Omental fat pad (tissue), 4 donors: ENCODE measurements around the gene HAPLN3. TPM values are rescaled to one million over a fixed set of nuclear protein-coding genes. Genes with fewer than 3 reads are reported as not detected.
A peak's percentile ranks its signal among the peaks of the same experiment; 100 is the strongest.

Experiments used
- ATAC-seq: fragments of 150-250 bp; one replicate; pipeline ENCODE4 v1.9.1; 2016; ENCODE audit warnings: mild to moderate bottlenecking, moderate library complexity; ENCODE audit not compliant: low FRiP score
- DNase-seq: peaks from one replicate; pipeline ENCODE4 v3.0.0-alpha.2; 2019; ENCODE audit warnings: low spot score
- CTCF ChIP-seq, 3 donors: fragments of 450-650 bp; IDR thresholded peaks; one replicate each; pipeline ENCODE4 v1.5.1; 2016 to 2017; ENCODE audit warnings: antibody characterized with exemption in 3 of 3, mild to moderate bottlenecking in 3 of 3, moderate library complexity in 2 of 3
- total RNA-seq, 4 donors: library from RNA; depleted of rRNA; stranded (reverse); fragments of >200 nt; gene quantifications; one replicate each; pipeline ENCODE4 v1.1.0, GENCODE V29; 2016

Gene HAPLN3
- total RNA-seq, 4 donors from 2014 or later: 7.2 to 56.2 (median 31.0) TPM

DNA sequence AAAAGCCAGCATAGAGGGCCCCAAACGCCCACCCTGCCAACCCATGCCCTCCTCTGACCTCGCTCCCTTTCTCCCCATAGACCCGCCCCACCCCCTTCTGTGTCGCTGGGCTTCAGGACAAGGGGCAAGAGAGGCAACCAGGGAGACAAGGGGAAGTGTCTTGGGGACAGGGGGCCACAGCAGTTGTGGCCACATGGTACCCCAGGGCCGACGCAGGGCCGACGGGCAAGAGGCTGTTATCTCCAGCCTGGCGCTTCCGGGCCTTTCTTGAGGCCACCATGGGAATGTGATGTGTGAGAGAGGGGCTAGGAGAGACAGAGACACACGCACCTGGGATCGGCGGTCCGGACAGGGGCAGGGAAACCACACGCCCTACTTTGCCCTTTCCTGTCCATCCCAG is 3.4 kb upstream of the HAPLN3 start:
- ATAC-seq (no peak), DNase-seq (no peak)
- no peak for TF ChIP-seq CTCF (IDR thresholded peaks at IDR 0.05)

DNA sequence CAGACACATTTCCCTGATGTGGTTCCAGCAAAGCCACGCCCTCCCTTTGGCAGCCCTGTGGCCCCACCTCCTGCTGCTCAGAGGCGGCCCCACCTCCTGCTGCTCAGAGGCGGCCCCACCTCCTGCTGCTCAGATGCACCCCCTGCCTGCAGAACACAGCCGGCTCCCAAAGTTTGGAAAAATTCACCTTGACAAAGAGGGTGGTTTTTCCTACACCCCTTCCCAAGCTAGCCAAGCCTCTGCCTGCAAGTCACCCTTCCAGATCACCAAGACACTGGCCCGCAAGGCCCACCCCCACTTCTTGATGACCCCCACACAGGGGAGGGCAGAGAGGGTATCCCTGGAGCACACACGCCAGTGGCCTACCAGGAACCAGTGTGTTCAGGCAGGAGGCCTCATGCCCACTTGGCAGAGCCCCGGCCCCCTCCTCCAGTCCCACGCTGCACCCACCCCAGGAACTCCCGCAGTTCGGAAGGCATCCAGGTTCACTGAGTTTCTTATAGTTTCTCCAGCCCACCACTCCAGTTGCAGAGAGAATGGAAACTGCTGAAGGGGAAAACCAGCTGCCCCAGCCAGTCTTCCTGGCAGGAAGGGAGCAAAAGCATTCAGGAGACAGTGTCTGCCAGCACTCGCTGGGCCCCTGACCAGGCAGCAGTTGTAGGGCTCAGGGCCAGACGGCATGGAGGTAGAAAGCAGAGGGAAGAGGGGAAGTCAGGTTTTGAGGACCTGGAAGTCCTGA is 2.3 kb upstream of the HAPLN3 start:
- peak; percentile 62 for DNase-seq
- peak; percentile 91 for ATAC-seq
- TF ChIP-seq CTCF (IDR thresholded peaks at IDR 0.05): no peak

- DNase-seq (no peak), ATAC-seq (no peak)
- no peak for TF ChIP-seq CTCF (IDR thresholded peaks at IDR 0.05)
Observed at GRCh38 chr15:88897142-88897455, 1.8 kb upstream of the HAPLN3 start.

- DNase-seq (no peak), ATAC-seq (no peak)
- no peak for TF ChIP-seq CTCF (IDR thresholded peaks at IDR 0.05)
Observed at GRCh38 chr15:88896333-88897033, 1.1 kb upstream of the HAPLN3 start.

GRCh38 chr15:88894348-88894818 is 961 bp downstream of the HAPLN3 start:
- DNase-seq (no peak), ATAC-seq (no peak)
- no peak for TF ChIP-seq CTCF (IDR thresholded peaks at IDR 0.05)

- no peak for ATAC-seq
- no peak for TF ChIP-seq CTCF (IDR thresholded peaks at IDR 0.05)
- DNase-seq: no peak
Observed at GRCh38 chr15:88891540-88892254, 3.6 kb downstream of the HAPLN3 start.
